IMR-90 (cell line): ENCODE measurements around the gene GUCY2D.
A peak's percentile ranks its signal among the peaks of the same experiment; 100 is the strongest.

Source experiments
- CEBPB ChIP-seq: IDR thresholded peaks from 2 replicates; pipeline ENCODE4 v1.6.1; 2012; ENCODE audit warnings: low read depth, low read length, improper control_type of control experiment
- POLR2A ChIP-seq: IDR thresholded peaks from 2 replicates; pipeline ENCODE4 v1.6.1; 2012; ENCODE audit warnings: mild to moderate bottlenecking, low read depth, low read length
- RAD21 ChIP-seq: IDR thresholded peaks from 2 replicates; pipeline ENCODE4 v1.6.1; 2012; ENCODE audit warnings: low read length, improper control_type of control experiment
- RCOR1 ChIP-seq: IDR thresholded peaks from 2 replicates; pipeline ENCODE4 v1.6.1; 2012; ENCODE audit warnings: mild to moderate bottlenecking, low read length, improper control_type of control experiment; ENCODE audit not compliant: insufficient replicate concordance
- RFX5 ChIP-seq: IDR thresholded peaks from 2 replicates; pipeline ENCODE4 v1.8.0; 2012; ENCODE audit warnings: low read depth, mild to moderate bottlenecking, low read length, moderate library complexity
- SMC3 ChIP-seq: fragments of 150-350 bp; IDR thresholded peaks from 2 replicates; pipeline ENCODE4 v1.6.1; 2016; ENCODE audit warnings: low read depth, mild to moderate bottlenecking, antibody characterized with exemption, low read length, moderate library complexity
- TF ChIP-seq, protein P1 (sequence below): conservative IDR thresholded peaks from 2 replicates; pipeline ENCODE4 v1.5.1; 2012; ENCODE audit warnings: mild to moderate bottlenecking, low read depth, low read length, improper control_type of control experiment
- TF ChIP-seq, protein P2 (sequence below): fragments of 150-350 bp; IDR thresholded peaks from 2 replicates; pipeline ENCODE4 v1.6.1; 2017; ENCODE audit warnings: mild to moderate bottlenecking, antibody characterized with exemption, low read length, low read depth

DNA sequence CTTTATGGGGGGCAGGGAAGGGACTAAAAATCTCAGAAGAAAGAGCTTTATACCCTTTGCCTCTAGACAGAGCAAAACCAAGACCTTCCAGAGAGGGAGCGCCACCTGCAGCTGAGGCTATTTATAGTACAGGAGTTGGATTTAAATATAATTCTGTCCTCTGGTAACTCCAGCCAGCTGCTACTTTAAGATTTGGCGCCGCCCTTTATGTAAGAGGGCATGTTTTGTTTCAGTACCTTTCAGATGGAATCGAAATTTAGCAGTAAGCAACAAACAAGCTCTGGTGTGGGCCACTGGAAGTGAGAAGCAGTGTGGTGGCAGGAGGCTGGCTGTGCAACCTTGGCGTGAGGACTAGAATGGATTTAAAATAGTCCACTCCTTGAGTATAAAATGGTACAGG is 5.2 kb upstream of the GUCY2D start:
- TF ChIP-seq, protein P1, sequence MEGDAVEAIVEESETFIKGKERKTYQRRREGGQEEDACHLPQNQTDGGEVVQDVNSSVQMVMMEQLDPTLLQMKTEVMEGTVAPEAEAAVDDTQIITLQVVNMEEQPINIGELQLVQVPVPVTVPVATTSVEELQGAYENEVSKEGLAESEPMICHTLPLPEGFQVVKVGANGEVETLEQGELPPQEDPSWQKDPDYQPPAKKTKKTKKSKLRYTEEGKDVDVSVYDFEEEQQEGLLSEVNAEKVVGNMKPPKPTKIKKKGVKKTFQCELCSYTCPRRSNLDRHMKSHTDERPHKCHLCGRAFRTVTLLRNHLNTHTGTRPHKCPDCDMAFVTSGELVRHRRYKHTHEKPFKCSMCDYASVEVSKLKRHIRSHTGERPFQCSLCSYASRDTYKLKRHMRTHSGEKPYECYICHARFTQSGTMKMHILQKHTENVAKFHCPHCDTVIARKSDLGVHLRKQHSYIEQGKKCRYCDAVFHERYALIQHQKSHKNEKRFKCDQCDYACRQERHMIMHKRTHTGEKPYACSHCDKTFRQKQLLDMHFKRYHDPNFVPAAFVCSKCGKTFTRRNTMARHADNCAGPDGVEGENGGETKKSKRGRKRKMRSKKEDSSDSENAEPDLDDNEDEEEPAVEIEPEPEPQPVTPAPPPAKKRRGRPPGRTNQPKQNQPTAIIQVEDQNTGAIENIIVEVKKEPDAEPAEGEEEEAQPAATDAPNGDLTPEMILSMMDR, result peak; percentile 56
- TF ChIP-seq, protein P2, sequence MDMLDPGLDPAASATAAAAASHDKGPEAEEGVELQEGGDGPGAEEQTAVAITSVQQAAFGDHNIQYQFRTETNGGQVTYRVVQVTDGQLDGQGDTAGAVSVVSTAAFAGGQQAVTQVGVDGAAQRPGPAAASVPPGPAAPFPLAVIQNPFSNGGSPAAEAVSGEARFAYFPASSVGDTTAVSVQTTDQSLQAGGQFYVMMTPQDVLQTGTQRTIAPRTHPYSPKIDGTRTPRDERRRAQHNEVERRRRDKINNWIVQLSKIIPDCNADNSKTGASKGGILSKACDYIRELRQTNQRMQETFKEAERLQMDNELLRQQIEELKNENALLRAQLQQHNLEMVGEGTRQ, result no peak
- TF ChIP-seq RFX5 (no peak), POLR2A (no peak), RAD21 (no peak), RCOR1 (no peak), SMC3 (0 out of 2 replicates have a peak, but pooled peaks have one; percentile 19), CEBPB (no peak)
